Keratinocyte (primary cell): ENCODE results near the gene CD8B2. TPM values are rescaled to one million over a fixed set of nuclear protein-coding genes. Genes with fewer than 3 reads are reported as not detected.
"Not testable (repeated sequence)": the region's sequence is repeated elsewhere in the genome, so short reads cannot be mapped to it uniquely, and the experiment has no call there.

Experiments
- DNase-seq: peaks from one replicate; pipeline ENCODE4 v3.0.0-alpha.2; 2011; ENCODE audit warnings: low read depth, missing footprints, low spot score
- FAIRE-seq: peaks from 2 replicates; lab custom pipeline; 2011; peaks lifted over from hg19 to GRCh38; lab: Jason Lieb, UNC
- H2AFZ ChIP-seq: 2 replicates; pipeline ENCODE4 v1.6.0; 2012; ENCODE audit warnings: low read length, control low read depth, inconsistent platforms; ENCODE audit not compliant: control insufficient read depth
- H3K27ac ChIP-seq: 2 replicates; pipeline ENCODE4 v1.5.1; 2011; ENCODE audit warnings: low read length; ENCODE audit not compliant: control insufficient read depth, insufficient read depth
- H3K27me3 ChIP-seq: 3 replicates; pipeline ENCODE4 v1.6.0; 2011; ENCODE audit warnings: low read length; ENCODE audit not compliant: control insufficient read depth, insufficient read depth; ENCODE audit errors: extremely low read depth
- H3K36me3 ChIP-seq, 2 experiments: 2 replicates in 1 of 2; 3 replicates in 1 of 2; pipeline ENCODE4 v1.5.1; 2011; ENCODE audit warnings: low read length in 2 of 2, mild to moderate bottlenecking in 1 of 2; ENCODE audit not compliant: control insufficient read depth in 2 of 2, insufficient read depth in 2 of 2; ENCODE audit errors: extremely low read depth in 1 of 2
- H3K4me1 ChIP-seq: 3 replicates; pipeline ENCODE4 v1.5.1; 2011; ENCODE audit warnings: low read length; ENCODE audit not compliant: control insufficient read depth, insufficient read depth; ENCODE audit errors: extremely low read depth
- H3K4me2 ChIP-seq: 3 replicates; pipeline ENCODE4 v1.6.0; 2011; ENCODE audit warnings: low read depth, low read length; ENCODE audit not compliant: control insufficient read depth, insufficient read depth; ENCODE audit errors: extremely low read depth
- H3K4me3 ChIP-seq, 3 experiments: fragments of 200-600 bp in 1 of 3; sonication (generic) in 1 of 3; 2 replicates in 2 of 3; 3 replicates in 1 of 3; pipeline ENCODE4 v1.5.1; 2011 to 2016; ENCODE audit warnings: low read length in 3 of 3, mild to moderate bottlenecking in 3 of 3, control low read depth in 2 of 3, inconsistent platforms in 1 of 3, low read depth in 1 of 3, mixed read lengths in 1 of 3, mixed run types in 1 of 3, moderate library complexity in 1 of 3; ENCODE audit not compliant: control insufficient read depth in 2 of 3, insufficient read depth in 2 of 3; ENCODE audit errors: extremely low read depth in 1 of 3
- H3K79me2 ChIP-seq: 2 replicates; pipeline ENCODE4 v1.6.0; 2012; ENCODE audit warnings: low read length; ENCODE audit not compliant: control insufficient read depth, insufficient read depth
- H3K9ac ChIP-seq: 3 replicates; pipeline ENCODE4 v1.6.0; 2011; ENCODE audit warnings: low read length; ENCODE audit not compliant: control insufficient read depth, insufficient read depth; ENCODE audit errors: extremely low read depth
- H3K9me1 ChIP-seq: 3 replicates; pipeline ENCODE4 v1.6.0; 2011; ENCODE audit warnings: low read length; ENCODE audit not compliant: control insufficient read depth, insufficient read depth; ENCODE audit errors: extremely low read depth
- H3K9me3 ChIP-seq: 2 replicates; pipeline ENCODE4 v1.5.1; 2012; ENCODE audit warnings: low read depth, low read length; ENCODE audit not compliant: control insufficient read depth
- H4K20me1 ChIP-seq: 3 replicates; pipeline ENCODE4 v1.6.0; 2011; ENCODE audit warnings: low read length; ENCODE audit not compliant: control insufficient read depth, insufficient read depth; ENCODE audit errors: extremely low read depth
- dilution Hi-C: fragments of 300-500 bp; cut with MboI; formaldehyde crosslinking; loops from one replicate; pipeline ENCODE4 v1.7.0; 2020; ENCODE audit warnings: low sequenced_read_pairs; ENCODE audit not compliant: extremely low pct_ligation_motif_present
- polyA plus RNA-seq, 5 experiments: library from polyadenylated mRNA; depleted of rRNA in 3 of 5; stranded (reverse) in 3 of 5; stranded (forward) in 1 of 5; unstranded in 1 of 5; fragments of >200 nt; gene quantifications; 1 replicate in 1 of 5; 2 replicates in 3 of 5; 3 replicates in 1 of 5; pipeline versions ENCODE4 v1.2.1 to v1.2.3, GENCODE V29; 2011 to 2012; ENCODE audit warnings: missing spikeins in 2 of 5, low read depth in 1 of 5, low replicate concordance in 1 of 5

The CD8B2 gene
- polyA plus RNA-seq, 1 donor (not counting 4 experiments of a cell fraction or from before 2014, with no cell fraction given) = not detected

- H3K4me2 ChIP-seq, H2AFZ ChIP-seq, FAIRE-seq, H3K9me1 ChIP-seq, DNase-seq, H3K4me1 ChIP-seq, H3K79me2 ChIP-seq, H3K27me3 ChIP-seq, H4K20me1 ChIP-seq, H3K9me3 ChIP-seq, dilution Hi-C loops, H3K36me3 ChIP-seq, H3K9ac ChIP-seq, H3K4me3 ChIP-seq, H3K27ac ChIP-seq: not testable (repeated sequence)
Observed at GRCh38 chr2:106502351-106502750, 15.2 kb downstream of the CD8B2 start.

DNA sequence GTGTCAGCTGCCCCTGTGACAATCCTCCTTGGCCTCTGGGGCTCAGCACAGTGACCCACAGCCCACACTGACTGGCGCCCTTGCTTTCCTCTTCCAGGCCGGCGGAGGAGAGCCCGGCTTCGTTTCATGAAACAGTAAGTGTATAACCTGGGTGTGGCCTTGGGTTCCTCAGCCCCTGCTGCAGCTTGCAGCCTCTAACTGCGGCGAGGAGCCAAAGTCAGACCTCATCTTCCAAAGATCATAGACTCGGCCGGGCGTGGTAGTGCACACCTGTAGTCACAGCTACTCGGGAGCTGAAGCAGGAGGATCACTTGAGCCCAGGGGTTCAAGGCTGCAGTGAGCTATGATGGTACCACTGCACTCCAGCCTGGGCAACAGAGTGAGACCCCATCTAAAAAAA is 17.0 kb downstream of the CD8B2 start:
- H3K9me3 ChIP-seq, H4K20me1 ChIP-seq, H3K9me1 ChIP-seq, H3K27me3 ChIP-seq, H3K36me3 ChIP-seq, H3K27ac ChIP-seq, H2AFZ ChIP-seq, FAIRE-seq, H3K9ac ChIP-seq, dilution Hi-C loops, DNase-seq, H3K4me1 ChIP-seq, H3K79me2 ChIP-seq, H3K4me2 ChIP-seq, H3K4me3 ChIP-seq: not testable (repeated sequence)

DNA sequence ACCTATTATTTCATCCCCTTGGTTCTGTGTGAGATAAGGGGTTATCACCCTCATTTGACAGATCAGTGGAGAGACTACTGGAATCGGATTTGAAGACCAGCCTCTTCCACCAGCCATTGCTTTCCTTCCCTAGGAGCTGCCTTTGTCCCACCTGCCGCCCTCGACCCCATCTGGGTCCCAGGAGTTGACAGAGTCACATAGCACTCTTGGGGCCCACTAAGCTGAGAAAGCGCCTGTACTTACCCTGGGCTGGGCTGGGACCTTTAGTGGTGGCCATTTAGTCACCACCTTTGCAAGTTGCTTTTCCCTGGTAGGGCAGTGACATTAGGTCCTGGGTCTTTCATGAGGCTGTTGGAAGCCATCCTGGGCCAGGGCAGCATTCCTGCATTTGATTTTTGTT is 17.6 kb downstream of the CD8B2 start:
- H3K36me3 ChIP-seq, H4K20me1 ChIP-seq, H3K79me2 ChIP-seq, H3K4me2 ChIP-seq, H3K4me1 ChIP-seq, H3K9ac ChIP-seq, H3K27ac ChIP-seq, DNase-seq, H2AFZ ChIP-seq, H3K9me3 ChIP-seq, H3K27me3 ChIP-seq, H3K9me1 ChIP-seq, dilution Hi-C loops, H3K4me3 ChIP-seq, FAIRE-seq: not testable (repeated sequence)

DNA sequence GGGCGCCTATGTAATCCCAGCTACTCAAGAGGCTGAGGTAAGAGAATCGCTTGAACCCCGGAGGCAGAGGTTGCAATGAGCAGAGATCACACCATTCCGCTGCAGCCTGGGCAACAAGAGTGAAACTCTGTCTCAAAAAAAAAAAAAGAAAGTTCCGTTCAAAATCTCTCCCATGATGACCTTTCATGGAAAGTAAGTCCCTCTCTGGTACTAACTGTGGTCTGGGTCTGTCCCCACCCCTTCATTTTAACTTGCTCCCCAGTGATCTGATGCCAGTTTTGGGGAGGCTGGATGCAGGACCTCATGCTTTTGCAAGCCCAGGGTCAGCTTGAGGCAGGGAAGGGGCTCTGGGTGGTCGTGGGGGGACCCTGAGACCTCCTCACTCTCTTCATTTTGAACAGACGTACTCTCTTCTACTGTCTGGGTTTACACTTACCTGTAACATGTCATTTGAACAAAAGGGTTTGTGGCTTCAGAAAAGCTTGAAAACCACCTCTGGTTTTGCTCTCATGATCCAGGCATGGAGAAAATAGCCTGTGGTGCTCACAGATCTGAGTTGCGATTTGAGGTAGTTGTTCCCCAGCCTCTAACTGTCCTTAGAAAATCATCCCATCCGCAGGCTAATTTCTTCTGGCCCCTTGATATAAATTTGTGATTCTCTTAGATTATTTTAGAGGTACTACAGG is 19.0 kb downstream of the CD8B2 start:
- H3K4me1 ChIP-seq, H2AFZ ChIP-seq, H3K9ac ChIP-seq, H3K27me3 ChIP-seq, dilution Hi-C loops, DNase-seq, H3K9me1 ChIP-seq, H3K36me3 ChIP-seq, H3K9me3 ChIP-seq, H3K79me2 ChIP-seq, FAIRE-seq, H4K20me1 ChIP-seq, H3K27ac ChIP-seq, H3K4me3 ChIP-seq, H3K4me2 ChIP-seq: not testable (repeated sequence)

DNA sequence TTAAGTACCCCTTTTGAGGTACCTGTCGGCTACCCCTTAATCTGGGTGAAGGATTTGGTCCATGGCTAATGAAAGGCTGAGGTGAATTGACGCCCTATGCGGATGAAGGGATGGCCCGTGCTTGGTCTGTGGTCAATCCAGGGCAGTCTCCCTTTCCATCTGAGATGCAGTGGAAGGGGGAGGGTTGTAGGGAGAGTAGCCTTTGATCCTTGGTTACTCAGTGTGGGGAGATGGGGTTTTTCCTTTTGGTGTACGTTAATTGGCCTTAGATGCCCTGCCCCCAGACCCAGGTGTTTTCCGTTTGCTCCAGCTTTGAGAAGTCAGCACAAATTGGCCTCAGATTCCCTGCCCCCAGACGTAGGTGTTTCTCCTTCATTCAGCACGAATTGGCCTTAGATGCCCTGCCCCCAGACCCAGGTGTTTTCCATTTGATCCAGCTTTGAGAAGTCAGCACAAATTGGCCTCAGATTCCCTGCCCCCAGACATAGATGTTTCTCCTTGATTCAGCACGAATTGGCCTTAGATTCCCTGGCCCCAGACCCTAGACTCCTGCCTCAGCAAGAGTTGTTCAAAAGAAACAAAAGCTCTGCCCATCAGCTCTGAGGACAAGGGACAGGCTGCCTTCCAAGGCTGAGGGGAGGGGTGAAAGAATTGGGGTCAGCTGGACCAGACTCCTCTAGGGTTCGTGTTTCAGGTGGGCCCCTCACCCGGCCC is 21.7 kb downstream of the CD8B2 start:
- dilution Hi-C loops, H3K4me2 ChIP-seq, H2AFZ ChIP-seq, H4K20me1 ChIP-seq, H3K79me2 ChIP-seq, H3K9me3 ChIP-seq, H3K27ac ChIP-seq, H3K4me1 ChIP-seq, H3K36me3 ChIP-seq, H3K9me1 ChIP-seq, FAIRE-seq, H3K27me3 ChIP-seq, H3K4me3 ChIP-seq, DNase-seq, H3K9ac ChIP-seq: not testable (repeated sequence)
